Measurements from ENCODE around the gene CCDC142.
"Not testable (repeated sequence)": the region's sequence is repeated elsewhere in the genome, so short reads cannot be mapped to it uniquely, and the experiment has no call there.

CCDC142 gene

GRCh38 chr2:74462054-74462785 lies 20.6 kb downstream of the CCDC142 start:
- DNase-seq: no peak

- DNase-seq: no peak
These were observed 21.4 kb downstream of the CCDC142 start for GRCh38 chr2:74461187-74462053.

- DNase-seq: not testable (repeated sequence)
These were observed 22.6 kb downstream of the CCDC142 start for GRCh38 chr2:74460187-74460586.

GRCh38 chr2:74459503-74460118 lies 23.2 kb downstream of the CCDC142 start:
- not testable (repeated sequence) for DNase-seq

GRCh38 chr2:74458938-74459363 lies 23.8 kb downstream of the CCDC142 start:
- no peak for DNase-seq

GRCh38 chr2:74458132-74458937 lies 24.5 kb downstream of the CCDC142 start, which contains the start of gene WBP1:
Gene WBP1, plus strand, starts transcription at chr2:74458438. Its CDS starts 165 bp downstream, at chr2:74458603.
- peak; percentile 100 for DNase-seq

GRCh38 chr2:74457549-74458131 lies 25.2 kb downstream of the CCDC142 start:
- peak; percentile 87 for DNase-seq

- DNase-seq: no peak
These were observed 25.7 kb downstream of the CCDC142 start for GRCh38 chr2:74457129-74457548.

GRCh38 chr2:74454654-74455511 lies 27.9 kb downstream of the CCDC142 start, which contains the start of gene INO80B:
Gene INO80B, plus strand, starts transcription at chr2:74455087. Its CDS starts 30 bp downstream, at chr2:74455117.
- DNase-seq: peak; percentile 97

GRCh38 chr2:74450570-74451190 lies 32.1 kb downstream of the CCDC142 start:
- no peak for DNase-seq

GRCh38 chr2:74448771-74449170 lies 34.0 kb downstream of the CCDC142 start:
- DNase-seq: no peak

GRCh38 chr2:74447230-74447999 lies 35.4 kb downstream of the CCDC142 start:
- DNase-seq: no peak

GRCh38 chr2:74444498-74445318 lies 38.1 kb downstream of the CCDC142 start:
- no peak for DNase-seq

- DNase-seq: not testable (repeated sequence)
These were observed 40.1 kb downstream of the CCDC142 start for GRCh38 chr2:74442483-74443297.

- peak; percentile 44 for DNase-seq
These were observed 40.9 kb downstream of the CCDC142 start, which contains the start of gene RTKN for GRCh38 chr2:74441690-74442482. Gene RTKN, minus strand, starts transcription at chr2:74441937. Its CDS starts 121 bp downstream, at chr2:74441816.

- DNase-seq: no peak
These were observed 41.6 kb downstream of the CCDC142 start for GRCh38 chr2:74441170-74441689.

All from CD4-positive, alpha-beta T cell treated with Interleukin-15 for 1 hour (primary cell).